Gastrocnemius medialis (tissue), 4 donors: Measurements from ENCODE around the gene LZTR1. TPM values are rescaled to one million over a fixed set of nuclear protein-coding genes. Genes with fewer than 3 reads are reported as not detected.

Experiments
- ATAC-seq, 2 donors: fragments of 150-250 bp; one replicate each; pipeline ENCODE4 v1.9.1; 2016
- DNase-seq, 2 donors: peaks; one replicate each; pipeline ENCODE4 v3.0.0-alpha.2; 2019
- H3K27ac ChIP-seq, 4 donors: fragments of 200-600 bp; sonication (generic); 1 replicate in 1 of 4; 2 replicates in 3 of 4; pipeline ENCODE4 v1.5.1; 2016 to 2018; ENCODE audit warnings: mild to moderate bottlenecking in 2 of 4, moderate library complexity in 1 of 4
- H3K27me3 ChIP-seq, 3 donors: fragments of 200-600 bp; sonication (generic) in 2 of 3; 1 replicate in 1 of 3; 2 replicates in 2 of 3; pipeline versions ENCODE4 v1.5.1 to v1.6.0; 2016 to 2019; ENCODE audit warnings: mild to moderate bottlenecking in 1 of 3, moderate library complexity in 1 of 3
- H3K36me3 ChIP-seq, 2 donors: fragments of 200-600 bp; sonication (generic) in 1 of 2; one replicate each; pipeline ENCODE4 v1.5.1; 2017 to 2018
- H3K4me1 ChIP-seq, 2 donors: fragments of 200-600 bp; sonication (generic) in 1 of 2; one replicate each; pipeline ENCODE4 v1.5.1; 2016 to 2017; ENCODE audit warnings: mild to moderate bottlenecking in 2 of 2
- H3K4me3 ChIP-seq, 4 donors: fragments of 200-600 bp; sonication (generic) in 3 of 4; 1 replicate in 1 of 4; 2 replicates in 3 of 4; pipeline ENCODE4 v1.5.1; 2016 to 2019; ENCODE audit warnings: mild to moderate bottlenecking in 2 of 4
- H3K9me3 ChIP-seq, 3 donors: fragments of 200-600 bp; sonication (generic) in 2 of 3; 1 replicate in 1 of 3; 2 replicates in 2 of 3; pipeline ENCODE4 v1.5.1; 2016 to 2019
- CTCF ChIP-seq, 5 experiments: fragments of 450-650 bp in 3 of 5; fragments of 200-600 bp in 2 of 5; sonication (generic) in 2 of 5; IDR thresholded peaks in 4 of 5; conservative IDR thresholded peaks in 1 of 5; 1 replicate in 4 of 5; 2 replicates in 1 of 5; pipeline ENCODE4 v1.5.1; 2016 to 2019; ENCODE audit warnings: antibody characterized with exemption in 5 of 5, mild to moderate bottlenecking in 3 of 5, moderate library complexity in 3 of 5
- POLR2A ChIP-seq, 2 donors: fragments of 450-650 bp; IDR thresholded peaks; one replicate each; pipeline ENCODE4 v1.6.1; 2017; ENCODE audit warnings: antibody characterized with exemption in 2 of 2, mild to moderate bottlenecking in 2 of 2, moderate library complexity in 2 of 2
- in situ Hi-C, 4 donors: fragments of 200-750 bp; cut with MboI; loops; one replicate each; pipeline versions ENCODE4 v1.15.0 to v1.8.0; 2017; ENCODE audit warnings: low sequenced_read_pairs in 4 of 4
- intact Hi-C: fragments of 100-400 bp; cut with DNase I; formaldehyde crosslinking; loops from one replicate; pipeline ENCODE4 v1.15.1; 2023; ENCODE audit warnings: low total_unique reads
- total RNA-seq, 4 donors: library from RNA; depleted of rRNA; stranded (reverse); fragments of >200 nt; gene quantifications; one replicate each; pipeline versions ENCODE4 v1.1.0 to v1.2.3, GENCODE V29; 2016

LZTR1 gene
- total RNA-seq, 4 donors from 2014 or later, result 25.4 to 36.4 (median 26.3) TPM

- TF ChIP-seq CTCF (IDR thresholded peaks at IDR 0.05 in 4 of 5, conservative IDR thresholded peaks at IDR 0.05 in 1 of 5), result no peak
- no peak for TF ChIP-seq POLR2A (IDR thresholded peaks at IDR 0.05)
- no peaks in the 10 kb centered on the region for H3K27me3 ChIP-seq
- intact Hi-C loops, result no loop called here
- ATAC-seq (no peak), DNase-seq (no peak)
- H3K27ac ChIP-seq, result peak overlapping the region in 1 of 4 donors; percentile 53
- H3K36me3 ChIP-seq, result peaks cover 0 to 24% of the 10 kb centered on the region in 2 donors
- H3K4me3 ChIP-seq, result no peak overlapping the region
- in situ Hi-C loops, result no loop called here
- no peaks in the 10 kb centered on the region for H3K9me3 ChIP-seq
- peaks cover 29 to 38% of the 10 kb centered on the region in 2 donors for H3K4me1 ChIP-seq
Observed at GRCh38 chr22:20946991-20947390, 35.1 kb upstream of the LZTR1 start.

GRCh38 chr22:20948450-20948849 lies 33.6 kb upstream of the LZTR1 start:
- no peak for TF ChIP-seq CTCF (IDR thresholded peaks at IDR 0.05 in 4 of 5, conservative IDR thresholded peaks at IDR 0.05 in 1 of 5)
- no peak for TF ChIP-seq POLR2A (IDR thresholded peaks at IDR 0.05)
- Histone ChIP-seq H3K27ac (no peak overlapping the region), H3K27me3 (no peaks in the 10 kb centered on the region), H3K9me3 (no peaks in the 10 kb centered on the region), H3K4me3 (no peak overlapping the region), H3K36me3 (peaks cover 0 to 29% of the 10 kb centered on the region in 2 donors), H3K4me1 (peaks cover 33 to 41% of the 10 kb centered on the region in 2 donors)
- in situ Hi-C loops, result no loop called here
- DNase-seq (no peak), ATAC-seq (no peak)
- intact Hi-C loops, result no loop called here

- Histone ChIP-seq H3K36me3 (peaks cover 0 to 29% of the 10 kb centered on the region in 2 donors), H3K4me1 (peaks cover 39 to 46% of the 10 kb centered on the region in 2 donors), H3K27ac (no peak overlapping the region), H3K27me3 (no peaks in the 10 kb centered on the region), H3K4me3 (no peak overlapping the region), H3K9me3 (no peaks in the 10 kb centered on the region)
- ATAC-seq, result no peak
- intact Hi-C loops, result no loop called here
- DNase-seq, result no peak
- TF ChIP-seq CTCF (IDR thresholded peaks at IDR 0.05 in 4 of 5, conservative IDR thresholded peaks at IDR 0.05 in 1 of 5) (no peak), POLR2A (IDR thresholded peaks at IDR 0.05) (no peak)
- in situ Hi-C loops, result no loop called here
Observed at GRCh38 chr22:20948989-20949388, 33.1 kb upstream of the LZTR1 start.

GRCh38 chr22:20949698-20950183 lies 32.4 kb upstream of the LZTR1 start:
- intact Hi-C loops (loop anchor here (10.0 kb wide), 1 partner anchor 65 kb away; no protein-coding TSS in a partner anchor), in situ Hi-C loops (no loop called here)
- ATAC-seq (no peak), DNase-seq (no peak)
- Histone ChIP-seq H3K9me3 (no peaks in the 10 kb centered on the region), H3K27ac (no peak overlapping the region), H3K27me3 (no peaks in the 10 kb centered on the region), H3K36me3 (peaks cover 0 to 29% of the 10 kb centered on the region in 2 donors), H3K4me1 (peaks cover 40 to 50% of the 10 kb centered on the region in 2 donors), H3K4me3 (no peak overlapping the region)
- TF ChIP-seq POLR2A (IDR thresholded peaks at IDR 0.05) (no peak), CTCF (IDR thresholded peaks at IDR 0.05 in 4 of 5, conservative IDR thresholded peaks at IDR 0.05 in 1 of 5) (no peak)
